Neural cell (in vitro differentiated cells): Measurements from ENCODE around the gene NTSR2. TPM values are rescaled to one million over a fixed set of nuclear protein-coding genes. Genes with fewer than 3 reads are reported as not detected.

Experiments used
- H2AFZ ChIP-seq: fragments of 200-600, 300-800 bp; sonication (generic), shearing (Covaris generic); 2 replicates; pipeline ENCODE4 v1.6.0; 2014; ENCODE audit warnings: low read depth, mild to moderate bottlenecking, antibody characterized with exemption, low read length, moderate library complexity
- H3F3A ChIP-seq: fragments of 200-600 bp; shearing (Covaris generic); 2 replicates; pipeline ENCODE4 v1.6.1; 2016; ENCODE audit warnings: mild to moderate bottlenecking, moderate library complexity, mixed read lengths, antibody characterized with exemption, low read length; ENCODE audit not compliant: insufficient read depth, poor library complexity, severe bottlenecking
- H3K27ac ChIP-seq: fragments of 200-600, 300-800 bp; sonication (generic), shearing (Covaris generic); 2 replicates; pipeline ENCODE4 v1.5.1; 2014; ENCODE audit warnings: mild to moderate bottlenecking, low read length, moderate library complexity
- H3K27me3 ChIP-seq: fragments of 300-800, 200-600 bp; sonication (generic), shearing (Covaris generic); 2 replicates; pipeline ENCODE4 v1.6.0; 2014; ENCODE audit warnings: mild to moderate bottlenecking, low read depth, low read length, moderate library complexity; ENCODE audit not compliant: insufficient read depth
- H3K36me3 ChIP-seq: fragments of 300-800, 200-600 bp; sonication (generic), shearing (Covaris generic); 2 replicates; pipeline ENCODE4 v1.5.1; 2014; ENCODE audit warnings: mild to moderate bottlenecking, antibody characterized with exemption, low read length, moderate library complexity; ENCODE audit not compliant: insufficient read depth
- H3K4me2 ChIP-seq: fragments of 300-800, 200-600 bp; sonication (generic), shearing (Covaris generic); 2 replicates; pipeline ENCODE4 v1.6.0; 2014; ENCODE audit warnings: mild to moderate bottlenecking, low read length
- H3K4me3 ChIP-seq: fragments of 300-800, 200-600 bp; sonication (generic), shearing (Covaris generic); 2 replicates; pipeline ENCODE4 v1.5.1; 2014; ENCODE audit warnings: mild to moderate bottlenecking, low read length, moderate library complexity
- H3K79me2 ChIP-seq: fragments of 200-600 bp; shearing (Covaris generic); replicated peaks from 2 replicates; pipeline ENCODE4 v1.6.0; 2014; ENCODE audit warnings: mild to moderate bottlenecking, low read length, moderate library complexity; ENCODE audit not compliant: insufficient read depth
- H3K9ac ChIP-seq: fragments of 300-800, 200-600 bp; sonication (generic), shearing (Covaris generic); 2 replicates; pipeline ENCODE4 v1.6.1; 2016; ENCODE audit warnings: mild to moderate bottlenecking, low read length, mixed read lengths
- H3K9me2 ChIP-seq: fragments of 200-600 bp; shearing (Covaris generic); 2 replicates; pipeline ENCODE4 v1.6.1; 2016; ENCODE audit warnings: mild to moderate bottlenecking, low read length, mixed read lengths; ENCODE audit not compliant: insufficient read depth
- H3K9me3 ChIP-seq: fragments of 200-600, 300-800 bp; sonication (generic), shearing (Covaris generic); 2 replicates; pipeline ENCODE4 v1.6.1; 2016; ENCODE audit warnings: mild to moderate bottlenecking, mixed run types, low read length, moderate library complexity, mixed read lengths
- H4K20me1 ChIP-seq: fragments of 200-600 bp; shearing (Covaris generic); 2 replicates; pipeline ENCODE4 v1.6.1; 2016; ENCODE audit warnings: mild to moderate bottlenecking, mixed run types; ENCODE audit not compliant: insufficient read depth
- EP300 ChIP-seq: fragments of 450-650 bp; conservative IDR thresholded peaks from 2 replicates; pipeline ENCODE4 v1.6.1; 2014; ENCODE audit warnings: antibody characterized with exemption, mild to moderate bottlenecking, moderate library complexity; ENCODE audit not compliant: poor library complexity, severe bottlenecking
- EZH2 ChIP-seq: fragments of 200-600, 300-800 bp; shearing (Covaris generic), sonication (generic); IDR thresholded peaks from 2 replicates; pipeline ENCODE4 v1.6.1; 2014; ENCODE audit warnings: antibody characterized with exemption, low read length, borderline replicate concordance, mild to moderate bottlenecking; ENCODE audit not compliant: insufficient read depth, poor library complexity, severe bottlenecking
- MXI1 ChIP-seq: fragments of 450-650 bp; conservative IDR thresholded peaks from 2 replicates; pipeline ENCODE4 v1.6.1; 2014; ENCODE audit warnings: antibody characterized with exemption, mild to moderate bottlenecking; ENCODE audit not compliant: poor library complexity, severe bottlenecking
- POLR2AphosphoS5 ChIP-seq: IDR thresholded peaks from 2 replicates; pipeline ENCODE4 v1.6.1; 2012
- RAD21 ChIP-seq: fragments of 450-650 bp; conservative IDR thresholded peaks from 2 replicates; pipeline ENCODE4 v1.6.1; 2014; ENCODE audit warnings: antibody characterized with exemption, mild to moderate bottlenecking, moderate library complexity
- SMC3 ChIP-seq: fragments of 450-650 bp; conservative IDR thresholded peaks from 2 replicates; pipeline ENCODE4 v1.6.1; 2014; ENCODE audit warnings: antibody characterized with exemption, mild to moderate bottlenecking, moderate library complexity; ENCODE audit not compliant: poor library complexity
- TAF1 ChIP-seq: IDR thresholded peaks from 2 replicates; pipeline ENCODE4 v1.6.1; 2012; ENCODE audit warnings: low read depth
- polyA plus RNA-seq: library from polyadenylated mRNA; depleted of rRNA; stranded (reverse); fragments of >200 nt; gene quantifications from 2 replicates; pipeline ENCODE4 v1.2.3, GENCODE V29; 2014
- TF ChIP-seq, protein P1 (sequence below): fragments of 450-650 bp; IDR thresholded peaks from 2 replicates; pipeline ENCODE4 v1.5.1; 2014; ENCODE audit warnings: antibody characterized with exemption, mild to moderate bottlenecking, moderate library complexity; ENCODE audit not compliant: poor library complexity, severe bottlenecking
- TF ChIP-seq, protein P2 (sequence below): IDR thresholded peaks from 2 replicates; pipeline ENCODE4 v1.6.1; 2012; ENCODE audit warnings: borderline replicate concordance

The NTSR2 gene
- polyA plus RNA-seq, 1 donor from 2014 or later, result not detected

DNA sequence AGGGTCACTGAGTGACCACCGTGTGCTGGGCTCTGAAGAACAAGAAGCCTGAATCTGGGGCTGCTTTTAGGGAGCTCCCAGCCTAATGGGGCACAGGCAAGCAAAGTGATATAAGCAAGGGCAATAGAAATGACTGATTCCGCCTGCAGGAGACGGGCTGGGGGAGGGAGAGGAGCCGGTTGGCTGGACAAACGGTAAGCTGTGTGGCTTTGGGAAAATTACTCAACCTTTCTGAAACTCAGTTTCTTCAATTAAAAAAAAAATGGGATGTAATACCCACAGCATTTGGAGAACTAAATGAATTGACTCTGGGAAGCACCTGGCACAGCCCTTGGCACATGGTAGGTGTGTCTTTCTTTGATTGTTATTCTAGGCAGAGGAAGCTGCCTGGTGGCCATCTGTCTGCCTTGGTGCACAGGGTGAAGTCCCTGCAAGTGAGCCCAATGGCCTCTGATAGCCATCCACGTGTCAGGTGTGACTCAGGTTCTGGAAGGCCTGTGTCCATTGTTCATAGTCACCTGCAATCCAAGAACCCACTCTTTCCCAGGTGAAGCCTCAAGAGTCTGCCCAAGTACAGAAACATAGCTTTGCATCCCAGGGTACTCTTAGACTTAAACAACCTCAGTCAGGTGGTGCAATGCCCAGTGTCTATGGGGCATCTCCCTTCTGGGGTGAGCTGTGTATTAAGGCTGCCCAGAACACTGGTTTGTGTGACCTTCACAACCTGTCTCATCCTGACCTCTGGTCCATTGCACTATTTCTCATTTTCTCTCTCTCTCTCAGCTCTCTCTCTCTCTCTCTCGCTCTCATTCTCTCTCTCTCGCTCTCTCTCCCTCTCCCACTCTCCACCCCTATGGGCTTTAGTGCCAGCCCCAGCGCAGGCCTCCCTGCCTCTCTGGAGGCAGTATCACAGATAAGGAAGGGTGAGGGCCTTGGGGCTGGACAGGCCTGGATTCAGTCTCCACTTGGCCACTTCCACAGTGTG is 30.0 kb upstream of the NTSR2 start:
- no peaks in the 10 kb centered on the region for H3K27me3 ChIP-seq
- no peak overlapping the region for H3K4me2 ChIP-seq
- no peak overlapping the region for H3K27ac ChIP-seq
- TF ChIP-seq, protein P1, sequence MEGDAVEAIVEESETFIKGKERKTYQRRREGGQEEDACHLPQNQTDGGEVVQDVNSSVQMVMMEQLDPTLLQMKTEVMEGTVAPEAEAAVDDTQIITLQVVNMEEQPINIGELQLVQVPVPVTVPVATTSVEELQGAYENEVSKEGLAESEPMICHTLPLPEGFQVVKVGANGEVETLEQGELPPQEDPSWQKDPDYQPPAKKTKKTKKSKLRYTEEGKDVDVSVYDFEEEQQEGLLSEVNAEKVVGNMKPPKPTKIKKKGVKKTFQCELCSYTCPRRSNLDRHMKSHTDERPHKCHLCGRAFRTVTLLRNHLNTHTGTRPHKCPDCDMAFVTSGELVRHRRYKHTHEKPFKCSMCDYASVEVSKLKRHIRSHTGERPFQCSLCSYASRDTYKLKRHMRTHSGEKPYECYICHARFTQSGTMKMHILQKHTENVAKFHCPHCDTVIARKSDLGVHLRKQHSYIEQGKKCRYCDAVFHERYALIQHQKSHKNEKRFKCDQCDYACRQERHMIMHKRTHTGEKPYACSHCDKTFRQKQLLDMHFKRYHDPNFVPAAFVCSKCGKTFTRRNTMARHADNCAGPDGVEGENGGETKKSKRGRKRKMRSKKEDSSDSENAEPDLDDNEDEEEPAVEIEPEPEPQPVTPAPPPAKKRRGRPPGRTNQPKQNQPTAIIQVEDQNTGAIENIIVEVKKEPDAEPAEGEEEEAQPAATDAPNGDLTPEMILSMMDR, result no peak
- TF ChIP-seq RAD21 (no peak), POLR2AphosphoS5 (no peak), MXI1 (no peak), EP300 (no peak), EZH2 (no peak), TAF1 (no peak), SMC3 (no peak)
- TF ChIP-seq, protein P2, sequence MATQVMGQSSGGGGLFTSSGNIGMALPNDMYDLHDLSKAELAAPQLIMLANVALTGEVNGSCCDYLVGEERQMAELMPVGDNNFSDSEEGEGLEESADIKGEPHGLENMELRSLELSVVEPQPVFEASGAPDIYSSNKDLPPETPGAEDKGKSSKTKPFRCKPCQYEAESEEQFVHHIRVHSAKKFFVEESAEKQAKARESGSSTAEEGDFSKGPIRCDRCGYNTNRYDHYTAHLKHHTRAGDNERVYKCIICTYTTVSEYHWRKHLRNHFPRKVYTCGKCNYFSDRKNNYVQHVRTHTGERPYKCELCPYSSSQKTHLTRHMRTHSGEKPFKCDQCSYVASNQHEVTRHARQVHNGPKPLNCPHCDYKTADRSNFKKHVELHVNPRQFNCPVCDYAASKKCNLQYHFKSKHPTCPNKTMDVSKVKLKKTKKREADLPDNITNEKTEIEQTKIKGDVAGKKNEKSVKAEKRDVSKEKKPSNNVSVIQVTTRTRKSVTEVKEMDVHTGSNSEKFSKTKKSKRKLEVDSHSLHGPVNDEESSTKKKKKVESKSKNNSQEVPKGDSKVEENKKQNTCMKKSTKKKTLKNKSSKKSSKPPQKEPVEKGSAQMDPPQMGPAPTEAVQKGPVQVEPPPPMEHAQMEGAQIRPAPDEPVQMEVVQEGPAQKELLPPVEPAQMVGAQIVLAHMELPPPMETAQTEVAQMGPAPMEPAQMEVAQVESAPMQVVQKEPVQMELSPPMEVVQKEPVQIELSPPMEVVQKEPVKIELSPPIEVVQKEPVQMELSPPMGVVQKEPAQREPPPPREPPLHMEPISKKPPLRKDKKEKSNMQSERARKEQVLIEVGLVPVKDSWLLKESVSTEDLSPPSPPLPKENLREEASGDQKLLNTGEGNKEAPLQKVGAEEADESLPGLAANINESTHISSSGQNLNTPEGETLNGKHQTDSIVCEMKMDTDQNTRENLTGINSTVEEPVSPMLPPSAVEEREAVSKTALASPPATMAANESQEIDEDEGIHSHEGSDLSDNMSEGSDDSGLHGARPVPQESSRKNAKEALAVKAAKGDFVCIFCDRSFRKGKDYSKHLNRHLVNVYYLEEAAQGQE, result no peak
- no peaks in the 10 kb centered on the region for H3K9me3 ChIP-seq
- H3K36me3 ChIP-seq, result no peaks in the 10 kb centered on the region
- no peak overlapping the region for H2AFZ ChIP-seq
- no peaks in the 10 kb centered on the region for H3K79me2 ChIP-seq
- no peak overlapping the region for H3K4me3 ChIP-seq
- H3F3A ChIP-seq, result no peaks in the 10 kb centered on the region
- no peaks in the 10 kb centered on the region for H3K9me2 ChIP-seq
- no peaks in the 10 kb centered on the region for H4K20me1 ChIP-seq
- H3K9ac ChIP-seq, result no peak overlapping the region

DNA sequence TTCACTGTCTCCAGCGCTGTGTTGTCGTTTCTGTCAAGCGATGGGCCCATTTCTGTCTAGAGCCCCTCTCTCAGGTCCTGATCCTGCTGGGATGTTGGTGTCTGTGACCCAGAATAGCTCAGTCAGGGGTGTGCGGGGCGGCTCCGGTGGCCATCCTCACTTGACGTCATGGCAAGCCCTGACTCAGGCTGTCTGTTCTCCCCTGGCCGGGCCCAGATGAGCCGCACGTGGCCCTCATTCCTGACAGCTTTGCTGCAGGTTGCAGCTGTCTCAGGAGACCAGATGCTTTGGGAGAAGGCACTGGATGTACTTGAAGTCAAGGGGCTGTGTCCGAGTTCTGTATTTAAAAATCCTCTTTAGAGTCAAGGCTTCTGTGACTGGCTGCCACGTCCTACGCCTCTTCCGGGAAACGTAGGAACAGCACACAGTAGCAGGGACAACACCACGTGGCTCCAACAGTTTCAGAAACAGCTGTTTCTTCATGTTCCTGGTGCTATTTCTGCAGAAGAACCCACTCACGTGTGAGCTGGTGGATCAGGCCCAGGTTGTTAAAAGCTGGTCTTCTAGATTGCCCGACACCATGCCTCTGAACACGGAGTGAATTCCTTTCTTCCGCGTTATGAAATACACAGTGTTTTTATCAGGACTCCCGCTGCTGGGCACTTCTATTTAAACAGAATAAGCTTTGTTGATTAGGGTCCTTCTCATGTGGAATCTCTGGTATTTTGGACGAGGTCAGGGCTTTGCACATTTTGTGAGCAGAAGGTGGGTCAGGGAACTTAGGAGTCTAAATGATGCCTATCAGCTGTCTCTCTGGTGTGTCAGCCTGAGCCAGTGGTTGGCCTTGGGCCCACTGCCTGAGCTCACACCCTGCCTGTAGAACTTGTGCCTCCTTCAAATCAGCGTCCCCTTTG is 28.3 kb upstream of the NTSR2 start:
- H3K4me3 ChIP-seq, result no peak overlapping the region
- no peak overlapping the region for H3K4me2 ChIP-seq
- H3K79me2 ChIP-seq, result no peaks in the 10 kb centered on the region
- H4K20me1 ChIP-seq, result no peaks in the 10 kb centered on the region
- no peaks in the 10 kb centered on the region for H3K27me3 ChIP-seq
- TF ChIP-seq TAF1, result no peak
- TF ChIP-seq, protein P2, result no peak
- TF ChIP-seq RAD21, result no peak
- no peak for TF ChIP-seq SMC3
- TF ChIP-seq MXI1, result no peak
- TF ChIP-seq, protein P1, result no peak
- TF ChIP-seq POLR2AphosphoS5, result no peak
- no peak for TF ChIP-seq EZH2
- TF ChIP-seq EP300, result no peak
- no peaks in the 10 kb centered on the region for H3K9me2 ChIP-seq
- H3K9me3 ChIP-seq, result no peaks in the 10 kb centered on the region
- H3K9ac ChIP-seq, result no peak overlapping the region
- no peaks in the 10 kb centered on the region for H3F3A ChIP-seq
- H2AFZ ChIP-seq, result no peak overlapping the region
- no peak overlapping the region for H3K27ac ChIP-seq
- no peaks in the 10 kb centered on the region for H3K36me3 ChIP-seq
